ENCODE measurements around the gene ARHGEF28. TPM values are rescaled to one million over a fixed set of nuclear protein-coding genes. Genes with fewer than 3 reads are reported as not detected.
A peak's percentile ranks its signal among the peaks of the same experiment; 100 is the strongest.

ARHGEF28 gene
- total RNA-seq, 1 donor = 0.27 TPM

- no peak for DNase-seq (ENCODE audit: low read depth in 2 of 3, low spot score in 2 of 3)
These were observed 144.4 kb downstream of the ARHGEF28 start for GRCh38 chr5:73770172-73771025.

- no peak for DNase-seq (ENCODE audit: low read depth in 2 of 3, low spot score in 2 of 3)
These were observed 148.9 kb downstream of the ARHGEF28 start for GRCh38 chr5:73774924-73775323.

GRCh38 chr5:73776405-73776804 lies 150.4 kb downstream of the ARHGEF28 start:
- DNase-seq (ENCODE audit: low read depth in 2 of 3, low spot score in 2 of 3) = no peak

- DNase-seq (ENCODE audit: low read depth in 2 of 3, low spot score in 2 of 3) = no peak
These were observed 151.2 kb downstream of the ARHGEF28 start for GRCh38 chr5:73777192-73777591.

GRCh38 chr5:73780302-73781080 lies 154.5 kb downstream of the ARHGEF28 start:
- DNase-seq (ENCODE audit: low read depth in 2 of 3, low spot score in 2 of 3) = no peak

- DNase-seq (ENCODE audit: low read depth in 2 of 3, low spot score in 2 of 3) = no peak
These were observed 155.2 kb downstream of the ARHGEF28 start for GRCh38 chr5:73781107-73781768.

GRCh38 chr5:73783828-73784227 lies 157.8 kb downstream of the ARHGEF28 start:
- DNase-seq (ENCODE audit: low read depth in 2 of 3, low spot score in 2 of 3) = peak in 2 of 3 donors; percentile 55 to 91

GRCh38 chr5:73786043-73786831 lies 160.2 kb downstream of the ARHGEF28 start:
- DNase-seq (ENCODE audit: low read depth in 2 of 3, low spot score in 2 of 3) = no peak

- DNase-seq (ENCODE audit: low read depth in 2 of 3, low spot score in 2 of 3) = no peak
These were observed 163.9 kb downstream of the ARHGEF28 start for GRCh38 chr5:73789851-73790281.

GRCh38 chr5:73791389-73791788 lies 165.4 kb downstream of the ARHGEF28 start:
- no peak for DNase-seq (ENCODE audit: low read depth in 2 of 3, low spot score in 2 of 3)

GRCh38 chr5:73792687-73793320 lies 166.8 kb downstream of the ARHGEF28 start:
- peak; percentile 17 to 82 (median 61) for DNase-seq (ENCODE audit: low read depth in 2 of 3, low spot score in 2 of 3)

GRCh38 chr5:73793911-73794310 lies 167.9 kb downstream of the ARHGEF28 start:
- no peak for DNase-seq (ENCODE audit: low read depth in 2 of 3, low spot score in 2 of 3)

GRCh38 chr5:73796164-73797131 lies 170.5 kb downstream of the ARHGEF28 start:
- peak in 2 of 3 donors; percentile 73 to 88 for DNase-seq (ENCODE audit: low read depth in 2 of 3, low spot score in 2 of 3)

- DNase-seq (ENCODE audit: low read depth in 2 of 3, low spot score in 2 of 3) = no peak
These were observed 171.1 kb downstream of the ARHGEF28 start for GRCh38 chr5:73797132-73797510.

- DNase-seq (ENCODE audit: low read depth in 2 of 3, low spot score in 2 of 3) = no peak
These were observed 173.5 kb downstream of the ARHGEF28 start for GRCh38 chr5:73799401-73799972.

- no peak for DNase-seq (ENCODE audit: low read depth in 2 of 3, low spot score in 2 of 3)
These were observed 175.7 kb downstream of the ARHGEF28 start for GRCh38 chr5:73801686-73802085.

GRCh38 chr5:73805449-73805848 lies 179.5 kb downstream of the ARHGEF28 start:
- no peak for DNase-seq (ENCODE audit: low read depth in 2 of 3, low spot score in 2 of 3)

GRCh38 chr5:73808911-73809310 lies 182.9 kb downstream of the ARHGEF28 start:
- no peak for DNase-seq (ENCODE audit: low read depth in 2 of 3, low spot score in 2 of 3)
